ENCODE measurements around the gene MTCL3.
A peak's percentile ranks its signal among the peaks of the same experiment; 100 is the strongest.

MTCL3 gene

GRCh38 chr6:127547904-127548649 lies 28.9 kb upstream of the MTCL3 start:
- H3K4me3 Mint-ChIP-seq: no peak overlapping the region
- TF ChIP-seq CTCF (IDR thresholded peaks at IDR 0.05): no peak
- Histone ChIP-seq H3K4me1 (ENCODE audit: control insufficient read depth, insufficient read depth, low read length) (no peaks in the 10 kb centered on the region), H3K27ac (ENCODE audit: low read length) (no peak overlapping the region), H3K4me3 (ENCODE audit: low read length) (no peak overlapping the region), H3K27me3 (ENCODE audit: control insufficient read depth, insufficient read depth, low read length) (peaks cover 2% of the 10 kb centered on the region), H3K36me3 (ENCODE audit: control insufficient read depth, insufficient read depth, low read length) (no peaks in the 10 kb centered on the region), H3K9me3 (ENCODE audit: control insufficient read depth, insufficient read depth, low read length) (no peaks in the 10 kb centered on the region)
- ATAC-seq (no peak), DNase-seq (no peak)
- 89% methylated on average over 1 of the region's 2 CpGs for WGBS (ENCODE audit: insufficient coverage)
- intact Hi-C loops (cut with micrococcal nuclease): loop anchor here (10.0 kb wide), 1 partner anchor 243 kb away; no protein-coding TSS in a partner anchor
- H3K9me3 Mint-ChIP-seq: no peaks in the 10 kb centered on the region
- no peaks in the 10 kb centered on the region for H3K36me3 Mint-ChIP-seq
- H3K4me1 Mint-ChIP-seq: no peaks in the 10 kb centered on the region
- no peaks in the 10 kb centered on the region for H3K27me3 Mint-ChIP-seq (ENCODE audit: low read depth in 2 of 2)
- H3K27ac Mint-ChIP-seq: no peak overlapping the region

GRCh38 chr6:127547215-127547614 lies 28.1 kb upstream of the MTCL3 start:
- peak in 1 of 2 donors; percentile 41 for DNase-seq
- no peaks in the 10 kb centered on the region for H3K9me3 ChIP-seq (ENCODE audit: control insufficient read depth, insufficient read depth, low read length)
- intact Hi-C loops (cut with micrococcal nuclease): loop anchor here (10.0 kb wide), 1 partner anchor 242 kb away; no protein-coding TSS in a partner anchor

GRCh38 chr6:127539272-127539671 lies 20.1 kb upstream of the MTCL3 start:
- Mint-ChIP-seq H3K9me3 (no peaks in the 10 kb centered on the region), H3K27me3 (ENCODE audit: low read depth in 2 of 2) (peaks cover 3 to 7% of the 10 kb centered on the region in 2 donors), H3K36me3 (no peaks in the 10 kb centered on the region), H3K27ac (no peak overlapping the region), H3K4me1 (no peaks in the 10 kb centered on the region), H3K4me3 (no peak overlapping the region)
- no peaks in the 10 kb centered on the region for H3K27me3 ChIP-seq (ENCODE audit: control insufficient read depth, insufficient read depth, low read length)
- DNase-seq: peak in 1 of 2 donors; percentile 40
- no peaks in the 10 kb centered on the region for H3K36me3 ChIP-seq (ENCODE audit: control insufficient read depth, insufficient read depth, low read length)
- ATAC-seq: peak in 1 of 3 donors; percentile 51
- no CpG with 5 or more reads among the region's 2 CpGs for WGBS (ENCODE audit: insufficient coverage)
- TF ChIP-seq CTCF (IDR thresholded peaks at IDR 0.05): peak; percentile 33
- H3K9me3 ChIP-seq (ENCODE audit: control insufficient read depth, insufficient read depth, low read length): no peaks in the 10 kb centered on the region
- no peak overlapping the region for H3K4me3 ChIP-seq (ENCODE audit: low read length)
- H3K4me1 ChIP-seq (ENCODE audit: control insufficient read depth, insufficient read depth, low read length): no peaks in the 10 kb centered on the region
- H3K27ac ChIP-seq (ENCODE audit: low read length): no peak overlapping the region
- intact Hi-C loops (cut with micrococcal nuclease): no loop called here

More at GRCh38 chr6:127547215-127547614, 28.1 kb upstream of the MTCL3 start:
- no peaks in the 10 kb centered on the region for H3K4me1 ChIP-seq (ENCODE audit: control insufficient read depth, insufficient read depth, low read length)
- peak in 1 of 3 donors; percentile 27 for ATAC-seq
- H3K27ac ChIP-seq (ENCODE audit: low read length): no peak overlapping the region
- H3K4me3 ChIP-seq (ENCODE audit: low read length): no peak overlapping the region
- no peaks in the 10 kb centered on the region for H3K36me3 Mint-ChIP-seq
- H3K27me3 ChIP-seq (ENCODE audit: control insufficient read depth, insufficient read depth, low read length): peaks cover 2% of the 10 kb centered on the region
- no peaks in the 10 kb centered on the region for H3K9me3 Mint-ChIP-seq
- no peaks in the 10 kb centered on the region for H3K27me3 Mint-ChIP-seq (ENCODE audit: low read depth in 2 of 2)
- H3K4me3 Mint-ChIP-seq: no peak overlapping the region
- no peaks in the 10 kb centered on the region for H3K4me1 Mint-ChIP-seq
- no peak for TF ChIP-seq CTCF (IDR thresholded peaks at IDR 0.05)
- H3K27ac Mint-ChIP-seq: no peak overlapping the region
- no peaks in the 10 kb centered on the region for H3K36me3 ChIP-seq (ENCODE audit: control insufficient read depth, insufficient read depth, low read length)
- WGBS (ENCODE audit: insufficient coverage): 33% methylated on average over 1 of the region's 1 CpG
